NCI-H2196 (cell line): Measurements from ENCODE around the gene PIK3AP1.

ENCODE experiments used
- DNase-seq: peaks from one replicate; lab custom pipeline; 2025; ENCODE audit not compliant: unreplicated experiment; lab: John Stamatoyannopoulos, UW

The PIK3AP1 gene

GRCh38 chr10:96647466-96647865 is 72.8 kb downstream of the PIK3AP1 start:
- DNase-seq = no peak

GRCh38 chr10:96646751-96647166 is 73.6 kb downstream of the PIK3AP1 start:
- DNase-seq = no peak

GRCh38 chr10:96646301-96646700 is 74.0 kb downstream of the PIK3AP1 start:
- no peak for DNase-seq

- no peak for DNase-seq
These were observed 75.1 kb downstream of the PIK3AP1 start for GRCh38 chr10:96645191-96645721.

- DNase-seq = no peak
These were observed 76.4 kb downstream of the PIK3AP1 start for GRCh38 chr10:96643920-96644319.

GRCh38 chr10:96642973-96643372 is 77.3 kb downstream of the PIK3AP1 start:
- peak; percentile 38 for DNase-seq

- DNase-seq = no peak
These were observed 77.8 kb downstream of the PIK3AP1 start for GRCh38 chr10:96642530-96642929.

GRCh38 chr10:96641396-96642295 is 78.7 kb downstream of the PIK3AP1 start:
- no peak for DNase-seq

- no peak for DNase-seq
These were observed 80.4 kb downstream of the PIK3AP1 start for GRCh38 chr10:96639899-96640298.

GRCh38 chr10:96638696-96639095 is 81.6 kb downstream of the PIK3AP1 start:
- no peak for DNase-seq

GRCh38 chr10:96638120-96638519 is 82.2 kb downstream of the PIK3AP1 start:
- DNase-seq = no peak

GRCh38 chr10:96637709-96638108 is 82.6 kb downstream of the PIK3AP1 start:
- no peak for DNase-seq

- DNase-seq = no peak
These were observed 83.8 kb downstream of the PIK3AP1 start for GRCh38 chr10:96636551-96636950.

GRCh38 chr10:96632974-96633710 is 87.2 kb downstream of the PIK3AP1 start:
- peak; percentile 10 for DNase-seq

GRCh38 chr10:96627292-96627691 is 93.0 kb downstream of the PIK3AP1 start:
- no peak for DNase-seq

GRCh38 chr10:96626795-96627194 is 93.5 kb downstream of the PIK3AP1 start:
- DNase-seq = no peak

GRCh38 chr10:96625173-96625572 is 95.1 kb downstream of the PIK3AP1 start:
- DNase-seq = no peak

GRCh38 chr10:96622013-96622787 is 98.1 kb downstream of the PIK3AP1 start:
- no peak for DNase-seq

GRCh38 chr10:96619796-96620773 is 100.2 kb downstream of the PIK3AP1 start:
- no peak for DNase-seq

GRCh38 chr10:96619120-96619519 is 101.2 kb downstream of the PIK3AP1 start:
- no peak for DNase-seq
